DMS114 treated with DMSO at 0.1 percent for 48 hours (cell line): ENCODE data around the gene FOXP1.

Experiments used
- DNase-seq: peaks from one replicate; lab custom pipeline; 2025; ENCODE audit not compliant: unreplicated experiment; lab: John Stamatoyannopoulos, UW

Gene FOXP1

DNA sequence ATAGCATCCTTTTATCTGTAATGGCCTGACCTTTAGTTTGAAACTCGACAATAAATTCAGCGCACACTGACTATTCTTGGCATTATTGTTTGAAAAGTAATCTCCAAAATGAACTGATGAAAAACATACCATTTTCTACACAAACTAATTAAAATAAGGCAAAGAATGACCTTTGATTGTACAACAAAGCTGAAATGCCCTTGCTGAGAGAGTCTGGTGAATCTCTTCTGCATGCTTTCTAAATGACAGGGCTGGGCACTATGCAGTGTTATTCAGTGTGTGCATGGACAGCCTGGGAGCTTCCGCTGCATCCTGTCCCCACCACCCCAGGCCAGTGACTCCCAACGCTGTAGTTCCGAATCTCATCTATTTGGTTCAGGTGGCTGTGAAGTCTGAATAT, 530.8 kb downstream of the FOXP1 start:
- no peak for DNase-seq

- DNase-seq, result no peak
Observed at GRCh38 chr3:71051893-71052687, 531.4 kb downstream of the FOXP1 start.

DNA sequence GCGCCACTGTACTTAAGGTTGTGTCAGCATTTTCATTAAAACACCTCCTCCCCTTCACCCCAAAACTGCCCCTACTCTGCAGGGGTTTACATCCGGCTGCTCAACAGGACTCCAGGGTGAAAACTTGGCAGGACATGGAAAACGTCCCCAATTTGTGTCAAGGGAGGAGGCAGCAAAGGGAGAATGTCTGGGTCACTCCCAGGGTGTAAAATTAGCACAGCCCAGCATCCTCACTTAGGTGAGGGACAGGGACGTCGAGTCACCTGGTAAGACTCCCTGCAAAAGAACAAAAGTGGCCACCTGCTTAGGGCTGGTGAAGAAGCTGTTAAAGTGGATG, 532.3 kb downstream of the FOXP1 start:
- no peak for DNase-seq

DNA sequence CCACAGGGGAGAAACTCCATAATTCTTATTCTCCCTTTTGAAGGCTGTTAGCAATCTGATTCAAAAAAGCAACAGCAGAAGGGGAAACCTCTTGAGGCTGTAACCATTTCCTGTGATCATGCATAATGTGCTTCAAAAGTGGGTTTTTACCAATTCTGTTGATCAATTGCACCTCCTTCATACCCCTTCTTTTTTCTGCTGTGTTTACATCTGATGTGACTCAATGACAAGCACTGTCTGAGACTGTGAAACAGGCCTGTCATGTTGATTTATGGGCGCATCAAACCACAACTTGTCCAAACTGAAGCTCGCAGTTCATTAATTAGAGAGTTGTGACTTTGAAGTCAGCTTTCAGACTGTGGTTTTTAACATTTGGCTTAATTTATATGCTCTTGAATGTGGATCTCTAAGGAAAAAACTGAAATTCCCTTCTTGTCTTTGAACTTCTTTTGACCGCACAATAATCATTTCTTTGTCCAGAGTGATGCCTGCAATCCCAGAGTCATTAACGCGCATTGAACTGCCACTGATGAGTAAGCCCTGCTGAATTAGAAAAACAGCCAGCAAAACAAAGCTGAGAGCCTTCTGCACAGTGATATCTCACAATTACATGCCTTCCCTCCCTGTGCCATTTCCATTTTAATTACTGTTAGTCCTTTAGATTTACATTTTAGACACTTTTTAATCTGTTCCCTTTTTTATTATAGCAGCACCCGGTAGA, 532.8 kb downstream of the FOXP1 start:
- DNase-seq, result no peak

GRCh38 chr3:71050166-71050537, 533.4 kb downstream of the FOXP1 start:
- DNase-seq, result no peak

DNA sequence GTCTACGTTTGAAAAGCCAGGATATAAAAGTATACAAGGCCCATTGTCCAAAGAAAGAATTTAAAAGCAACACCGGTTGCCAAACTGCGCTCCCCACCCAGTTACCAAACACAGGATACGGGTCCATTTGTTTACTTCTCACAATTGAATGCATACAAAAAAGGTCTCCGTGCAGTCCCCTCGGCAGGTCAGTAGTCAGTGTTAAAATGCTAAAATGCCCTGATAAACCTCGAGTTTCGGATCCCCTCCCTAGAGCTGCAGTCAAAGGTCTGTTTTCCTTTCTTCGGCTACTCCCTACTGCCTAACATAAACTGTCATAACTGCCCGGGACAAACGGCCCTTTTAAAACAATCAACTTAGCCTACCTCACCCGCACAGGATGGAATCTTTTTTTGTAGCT, 534.6 kb downstream of the FOXP1 start:
- DNase-seq, result no peak

- DNase-seq, result no peak
Observed at GRCh38 chr3:71047616-71048531, 535.7 kb downstream of the FOXP1 start.

GRCh38 chr3:71046791-71047190, 536.7 kb downstream of the FOXP1 start:
- no peak for DNase-seq

GRCh38 chr3:71045917-71046282, 537.6 kb downstream of the FOXP1 start:
- no peak for DNase-seq

DNA sequence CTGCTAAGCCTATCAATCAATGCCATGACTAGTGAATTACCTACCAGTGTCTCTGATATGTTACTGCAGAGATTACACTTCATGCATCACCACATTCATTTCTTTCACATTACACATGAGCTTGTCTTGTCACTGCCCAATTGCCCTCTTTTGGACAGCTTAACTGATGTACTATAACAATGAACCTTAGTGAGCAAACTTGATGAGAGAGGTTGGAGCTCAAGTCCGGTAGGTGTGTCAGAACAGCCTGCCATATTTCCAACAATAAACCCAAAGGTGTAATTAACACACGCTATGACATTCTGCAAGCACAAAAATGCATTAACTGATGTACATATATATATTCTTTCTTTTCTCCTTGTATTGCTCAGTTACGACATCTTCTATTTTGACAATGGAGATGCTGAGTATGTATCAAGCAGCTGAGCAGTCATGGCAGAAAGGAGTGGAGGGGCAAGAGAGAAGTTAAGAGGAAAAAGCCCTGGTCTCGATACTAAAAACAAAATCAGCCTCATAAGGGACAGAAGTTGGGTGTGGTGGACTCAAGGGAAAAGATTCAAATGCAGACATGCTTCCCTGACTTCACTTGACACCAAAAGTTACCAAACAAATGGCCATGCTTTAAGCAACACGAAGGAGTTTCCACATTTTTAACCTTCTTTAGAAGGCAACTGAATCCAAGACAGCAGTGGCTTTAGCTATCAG, 538.2 kb downstream of the FOXP1 start:
- no peak for DNase-seq

GRCh38 chr3:71042759-71043158, 540.8 kb downstream of the FOXP1 start:
- no peak for DNase-seq

GRCh38 chr3:71041371-71041770, 542.2 kb downstream of the FOXP1 start:
- DNase-seq, result no peak

GRCh38 chr3:71039332-71039731, 544.2 kb downstream of the FOXP1 start:
- no peak for DNase-seq

- no peak for DNase-seq
Observed at GRCh38 chr3:71037775-71038174, 545.8 kb downstream of the FOXP1 start.

GRCh38 chr3:71035886-71036285, 547.6 kb downstream of the FOXP1 start:
- no peak for DNase-seq

- DNase-seq, result no peak
Observed at GRCh38 chr3:71035314-71035713, 548.2 kb downstream of the FOXP1 start.

DNA sequence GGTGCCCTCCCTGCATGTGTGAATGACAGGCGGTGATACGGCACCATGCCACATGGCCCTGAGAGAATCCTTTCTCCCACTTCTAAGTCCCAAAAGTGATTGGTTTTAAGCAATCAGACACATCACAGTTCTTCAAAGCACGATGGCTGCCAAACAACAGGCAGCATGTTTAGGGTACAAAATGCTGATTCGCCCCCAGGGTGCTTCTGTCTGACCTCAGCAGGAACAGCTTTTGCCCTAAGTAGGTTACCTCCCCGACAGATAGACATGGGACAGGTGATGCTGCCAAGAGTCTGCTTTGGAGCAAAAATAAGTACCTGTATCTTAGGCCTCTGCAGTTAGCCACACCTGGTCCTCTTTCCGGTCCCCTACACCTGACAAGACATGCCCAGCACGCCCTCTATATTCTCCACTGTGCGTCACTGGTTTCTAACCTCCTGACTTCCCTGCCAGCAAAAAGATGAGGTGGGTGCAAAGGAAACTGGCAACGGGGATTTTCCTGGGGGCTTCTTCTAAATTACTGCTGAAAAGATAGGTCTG, 549.8 kb downstream of the FOXP1 start:
- DNase-seq, result no peak

DNA sequence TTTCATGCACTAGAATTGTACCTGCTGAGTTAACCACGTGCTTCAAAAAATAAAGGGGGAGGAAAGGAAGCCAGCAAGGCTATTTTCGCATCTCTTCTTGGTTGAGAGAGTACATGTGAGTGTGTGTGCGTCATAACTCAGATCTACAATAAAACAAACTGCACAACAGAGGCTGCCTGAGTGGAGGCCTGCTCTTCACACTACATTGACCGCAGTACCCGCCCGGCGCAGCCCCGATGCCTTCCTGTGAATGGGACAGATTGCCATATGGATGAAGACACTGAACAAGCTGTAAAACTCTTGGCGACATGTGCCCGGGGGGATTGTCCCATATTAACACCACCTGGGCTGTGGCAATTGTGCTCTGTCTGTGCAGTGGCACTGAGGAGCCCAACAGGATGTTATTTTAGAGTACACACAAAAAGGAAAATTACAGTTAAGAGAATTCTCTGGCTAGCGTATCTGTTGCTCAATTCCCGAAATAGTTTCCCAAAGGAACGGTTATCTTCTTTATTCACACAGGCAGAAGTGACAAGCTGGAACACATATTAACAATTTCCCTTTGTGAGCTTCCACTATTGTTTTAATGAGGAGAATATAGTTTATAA, 551.5 kb downstream of the FOXP1 start:
- DNase-seq, result no peak

- DNase-seq, result no peak
Observed at GRCh38 chr3:71031181-71031580, 552.3 kb downstream of the FOXP1 start.

- DNase-seq, result no peak
Observed at GRCh38 chr3:71030748-71031147, 552.8 kb downstream of the FOXP1 start.
